ENCODE data around the gene RAB44.

Gene RAB44, protein sequence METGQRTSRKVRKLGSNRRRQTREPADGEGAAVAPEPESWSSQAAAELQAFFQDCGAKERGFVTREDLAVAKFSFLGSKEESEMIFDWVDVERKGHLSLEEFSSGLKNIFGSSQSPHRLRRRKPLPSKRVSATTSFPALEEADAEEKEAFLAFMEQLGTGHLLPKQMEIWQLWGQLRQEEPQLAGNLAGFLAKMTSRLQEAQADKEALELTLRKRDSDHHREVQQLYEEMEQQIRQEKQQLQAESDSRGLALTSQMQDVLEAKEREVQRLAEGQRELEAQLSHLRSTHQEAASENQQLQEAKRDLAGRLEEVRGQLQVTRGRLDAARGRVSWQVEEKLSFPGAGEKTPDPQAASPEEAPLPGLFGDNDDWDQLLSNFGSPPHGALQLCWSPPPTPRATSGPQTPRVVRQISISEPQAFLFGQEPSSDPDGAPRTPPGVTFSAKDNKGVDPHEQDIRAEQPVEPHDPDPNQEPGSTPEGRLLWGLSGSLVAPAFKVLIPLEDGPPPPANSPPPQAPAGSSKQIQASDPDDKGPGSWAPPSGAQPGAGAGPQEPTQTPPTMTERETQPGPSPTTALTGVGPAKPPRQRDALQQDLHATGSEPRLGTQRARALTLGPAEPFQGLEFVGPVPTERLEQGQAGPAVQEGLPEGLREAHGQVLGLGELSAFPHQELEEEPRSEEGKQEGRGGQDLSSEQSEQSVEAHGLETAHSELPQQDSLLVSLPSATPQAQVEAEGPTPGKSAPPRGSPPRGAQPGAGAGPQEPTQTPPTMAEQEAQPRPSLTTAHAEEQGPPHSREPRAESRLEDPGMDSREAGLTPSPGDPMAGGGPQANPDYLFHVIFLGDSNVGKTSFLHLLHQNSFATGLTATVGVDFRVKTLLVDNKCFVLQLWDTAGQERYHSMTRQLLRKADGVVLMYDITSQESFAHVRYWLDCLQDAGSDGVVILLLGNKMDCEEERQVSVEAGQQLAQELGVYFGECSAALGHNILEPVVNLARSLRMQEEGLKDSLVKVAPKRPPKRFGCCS

DNA sequence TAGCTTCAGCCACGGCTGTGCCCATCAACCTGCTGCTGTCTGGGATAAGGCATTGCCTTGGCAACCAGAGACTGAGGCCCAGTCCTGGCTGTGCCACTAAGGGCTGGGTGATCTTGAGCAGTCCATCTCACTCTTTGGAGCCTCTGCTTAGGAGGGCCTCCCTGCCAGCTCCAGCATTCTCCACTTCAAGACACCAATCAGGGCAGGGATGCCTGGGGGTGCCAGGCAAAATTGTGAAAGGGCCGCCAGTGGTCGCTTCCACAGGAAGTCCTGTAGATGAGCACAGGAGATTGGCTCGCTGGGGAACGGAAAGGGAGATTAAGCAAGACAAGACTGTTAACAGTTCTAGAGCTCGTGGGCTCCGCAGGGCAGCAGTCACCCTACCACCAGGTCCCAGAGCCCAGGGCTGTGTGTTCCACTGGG lies at the start of gene RAB44:
Gene RAB44 (plus strand): TSS at position 346 of the 423 bp plus-strand sequence. CDS start 6,410 bp downstream, outside the sequence.
- TF ChIP-seq, protein P1, sequence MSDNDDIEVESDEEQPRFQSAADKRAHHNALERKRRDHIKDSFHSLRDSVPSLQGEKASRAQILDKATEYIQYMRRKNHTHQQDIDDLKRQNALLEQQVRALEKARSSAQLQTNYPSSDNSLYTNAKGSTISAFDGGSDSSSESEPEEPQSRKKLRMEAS (IDR thresholded peaks at IDR 0.05; ENCODE audit: low read depth, low read length): peak; percentile 86
- TF ChIP-seq POLR2A (IDR thresholded peaks at IDR 0.05; ENCODE audit: extremely low read depth, insufficient read length) (peak; percentile 93), MYC (IDR thresholded peaks at IDR 0.05; ENCODE audit: low read depth, low read length) (peak; percentile 92)
- TF ChIP-seq, protein P2, sequence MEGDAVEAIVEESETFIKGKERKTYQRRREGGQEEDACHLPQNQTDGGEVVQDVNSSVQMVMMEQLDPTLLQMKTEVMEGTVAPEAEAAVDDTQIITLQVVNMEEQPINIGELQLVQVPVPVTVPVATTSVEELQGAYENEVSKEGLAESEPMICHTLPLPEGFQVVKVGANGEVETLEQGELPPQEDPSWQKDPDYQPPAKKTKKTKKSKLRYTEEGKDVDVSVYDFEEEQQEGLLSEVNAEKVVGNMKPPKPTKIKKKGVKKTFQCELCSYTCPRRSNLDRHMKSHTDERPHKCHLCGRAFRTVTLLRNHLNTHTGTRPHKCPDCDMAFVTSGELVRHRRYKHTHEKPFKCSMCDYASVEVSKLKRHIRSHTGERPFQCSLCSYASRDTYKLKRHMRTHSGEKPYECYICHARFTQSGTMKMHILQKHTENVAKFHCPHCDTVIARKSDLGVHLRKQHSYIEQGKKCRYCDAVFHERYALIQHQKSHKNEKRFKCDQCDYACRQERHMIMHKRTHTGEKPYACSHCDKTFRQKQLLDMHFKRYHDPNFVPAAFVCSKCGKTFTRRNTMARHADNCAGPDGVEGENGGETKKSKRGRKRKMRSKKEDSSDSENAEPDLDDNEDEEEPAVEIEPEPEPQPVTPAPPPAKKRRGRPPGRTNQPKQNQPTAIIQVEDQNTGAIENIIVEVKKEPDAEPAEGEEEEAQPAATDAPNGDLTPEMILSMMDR (IDR thresholded peaks at IDR 0.05; ENCODE audit: low read depth, low read length): no peak
- H3K4me3 ChIP-seq (ENCODE audit: low read depth, low read length): peak within 1 kb of the TSS; percentile 97
- peak; percentile 96 for DNase-seq (ENCODE audit: low read depth)

DNA sequence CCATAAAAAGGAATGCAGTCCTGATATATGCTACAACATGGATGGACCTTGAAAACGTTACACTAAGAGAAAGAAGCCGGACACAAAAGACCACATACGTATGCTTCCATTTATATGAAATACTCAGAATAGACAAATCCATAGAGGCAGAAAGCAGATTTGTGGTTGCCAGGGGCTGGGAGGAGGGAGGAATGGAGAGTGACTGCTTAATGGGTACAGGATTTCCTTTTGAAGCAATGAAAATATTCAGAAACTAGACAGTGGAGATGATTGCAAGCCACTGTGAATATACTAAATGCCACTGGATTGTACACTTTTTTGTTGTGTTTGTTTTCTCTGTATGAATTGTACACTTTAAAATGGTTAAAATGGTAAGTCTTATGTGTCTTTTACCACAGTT lies 48.5 kb upstream of the RAB44 start:
- DNase-seq (ENCODE audit: low read depth): no peak
- H3K4me3 ChIP-seq (ENCODE audit: low read depth, low read length): no peak overlapping the region
- TF ChIP-seq, protein P2 (IDR thresholded peaks at IDR 0.05; ENCODE audit: low read depth, low read length): no peak
- TF ChIP-seq, protein P1 (IDR thresholded peaks at IDR 0.05; ENCODE audit: low read depth, low read length): no peak
- TF ChIP-seq MYC (IDR thresholded peaks at IDR 0.05; ENCODE audit: low read depth, low read length): no peak
- TF ChIP-seq POLR2A (IDR thresholded peaks at IDR 0.05; ENCODE audit: extremely low read depth, insufficient read length): no peak

DNA sequence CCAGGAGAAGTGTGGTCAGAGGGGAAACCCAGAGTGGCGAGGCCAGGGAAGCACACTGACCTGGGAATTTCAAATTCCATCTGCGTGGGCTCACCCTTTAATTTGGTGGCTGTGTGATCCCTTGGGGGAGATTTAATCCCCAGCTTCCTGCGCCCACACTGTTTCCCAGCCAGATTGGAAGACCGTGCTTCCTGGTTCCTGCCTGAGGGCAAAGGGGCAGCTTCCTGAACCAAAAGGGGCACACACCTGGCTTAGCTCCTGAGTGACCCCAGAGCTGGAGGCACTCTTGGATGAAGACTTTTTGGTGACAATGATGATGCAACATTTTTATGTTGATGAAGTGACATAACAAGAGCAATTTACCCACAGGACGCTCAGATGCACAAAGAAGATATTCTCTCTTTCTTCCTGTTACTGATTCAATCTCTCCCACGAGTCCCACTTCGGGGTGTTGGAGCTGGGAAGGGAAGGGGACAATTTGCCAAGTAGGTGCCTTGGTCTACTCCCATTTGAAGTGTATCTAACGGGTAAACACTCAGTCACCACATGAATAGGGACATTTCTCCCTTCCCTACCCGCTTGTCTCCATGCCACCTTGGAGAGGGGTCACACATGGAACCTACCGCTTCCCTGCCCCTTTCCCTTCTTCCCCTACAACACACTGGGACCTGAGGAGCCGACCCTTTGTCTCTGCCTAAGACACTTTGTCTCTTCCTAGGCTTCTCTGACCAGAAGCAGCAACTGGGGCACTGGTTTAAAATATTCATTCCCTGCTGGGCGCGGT lies 47.7 kb upstream of the RAB44 start:
- no peak for TF ChIP-seq MYC (IDR thresholded peaks at IDR 0.05; ENCODE audit: low read depth, low read length)
- TF ChIP-seq, protein P1 (IDR thresholded peaks at IDR 0.05; ENCODE audit: low read depth, low read length): no peak
- TF ChIP-seq POLR2A (IDR thresholded peaks at IDR 0.05; ENCODE audit: extremely low read depth, insufficient read length): no peak
- TF ChIP-seq, protein P2 (IDR thresholded peaks at IDR 0.05; ENCODE audit: low read depth, low read length): no peak
- no peak overlapping the region for H3K4me3 ChIP-seq (ENCODE audit: low read depth, low read length)
- peak; percentile 56 for DNase-seq (ENCODE audit: low read depth)

DNA sequence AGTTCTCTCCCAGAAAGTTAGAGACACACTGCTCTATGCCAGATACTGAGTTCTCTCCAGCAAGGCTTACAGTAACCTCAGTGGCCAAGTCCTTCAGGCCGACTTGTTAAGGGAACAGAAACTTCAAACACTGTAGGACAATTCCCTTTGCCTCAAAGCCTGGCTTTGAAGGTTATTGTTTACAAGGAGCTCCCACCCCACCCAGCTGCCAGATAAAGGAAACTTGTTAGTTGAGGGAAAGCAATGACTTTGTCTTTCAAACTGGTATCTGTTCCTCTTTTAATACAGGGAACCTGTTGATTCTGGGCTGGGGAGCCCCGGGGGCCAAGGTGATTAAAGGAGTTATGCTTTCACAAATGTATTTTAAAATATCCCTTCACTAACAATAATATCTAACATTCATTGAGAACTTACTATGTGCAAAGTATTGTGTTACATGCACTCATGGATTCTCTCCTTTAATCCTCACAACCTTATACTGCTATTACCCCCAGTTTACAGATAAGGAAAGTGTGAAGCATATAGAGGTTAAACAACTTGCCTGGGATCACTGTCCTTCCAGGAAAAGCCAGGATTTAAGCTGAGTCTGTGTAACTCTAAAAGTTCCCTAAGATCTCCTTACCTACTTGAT lies 46.7 kb upstream of the RAB44 start:
- peak; percentile 82 for DNase-seq (ENCODE audit: low read depth)
- TF ChIP-seq, protein P2 (IDR thresholded peaks at IDR 0.05; ENCODE audit: low read depth, low read length): no peak
- TF ChIP-seq, protein P1 (IDR thresholded peaks at IDR 0.05; ENCODE audit: low read depth, low read length): no peak
- no peak for TF ChIP-seq MYC (IDR thresholded peaks at IDR 0.05; ENCODE audit: low read depth, low read length)
- TF ChIP-seq POLR2A (IDR thresholded peaks at IDR 0.05; ENCODE audit: extremely low read depth, insufficient read length): no peak
- no peak overlapping the region for H3K4me3 ChIP-seq (ENCODE audit: low read depth, low read length)
